H1 (cell line): ENCODE data around the gene SLC20A1. TPM values are rescaled to one million over a fixed set of nuclear protein-coding genes. Genes with fewer than 3 reads are reported as not detected.

Experiments used
- CTCF ChIA-PET: fragments of 300-600 bp; sonication (Branson Sonifier 250); formaldehyde crosslinking; loops from one replicate; lab custom pipeline; 2021; ENCODE audit not compliant: partially characterized antibody; lab: Charles Lee
- POLR2A ChIA-PET: fragments of 300-600 bp; sonication (Branson Sonifier 250); formaldehyde crosslinking; loops from one replicate; lab custom pipeline; 2021; ENCODE audit warnings: inconsistent platforms; ENCODE audit not compliant: partially characterized antibody; lab: Charles Lee
- DNase-seq, 2 experiments: peaks; one replicate each; pipeline versions ENCODE4 v3.0.0 to v3.0.0-alpha.2; 2010 to 2022; ENCODE audit warnings: low spot score in 2 of 2, low read depth in 1 of 2, mixed read lengths in 1 of 2
- FAIRE-seq: peaks from 2 replicates; lab custom pipeline; 2011; peaks lifted over from hg19 to GRCh38; lab: Jason Lieb, UNC
- H2AFZ ChIP-seq: 2 replicates; pipeline ENCODE4 v1.8.1; 2012; ENCODE audit warnings: low read length, inconsistent platforms
- H2AK5ac ChIP-seq: 2 replicates; pipeline ENCODE4 v1.6.1; 2013; ENCODE audit warnings: low read depth, low read length
- H2BK120ac ChIP-seq: replicated peaks from 2 replicates; pipeline ENCODE3; 2013; ENCODE audit warnings: low read depth, low read length, inconsistent platforms
- H2BK12ac ChIP-seq: 2 replicates; pipeline ENCODE4 v1.6.1; 2013; ENCODE audit warnings: low read depth, low read length
- H2BK15ac ChIP-seq: 2 replicates; pipeline ENCODE4 v1.6.1; 2013; ENCODE audit warnings: low read length
- H2BK20ac ChIP-seq: 2 replicates; pipeline ENCODE4 v1.6.1; 2013; ENCODE audit warnings: low read length
- H2BK5ac ChIP-seq: 2 replicates; pipeline ENCODE4 v1.6.1; 2013; ENCODE audit warnings: low read depth, low read length
- H3K14ac ChIP-seq: 2 replicates; pipeline ENCODE4 v1.6.1; 2013; ENCODE audit warnings: inconsistent platforms; ENCODE audit not compliant: insufficient read length
- H3K18ac ChIP-seq: 2 replicates; pipeline ENCODE4 v1.6.1; 2013; ENCODE audit warnings: low read length; ENCODE audit errors: extremely low read depth
- H3K23ac ChIP-seq: 2 replicates; pipeline ENCODE4 v1.6.1; 2013; ENCODE audit warnings: inconsistent platforms; ENCODE audit not compliant: insufficient read length
- H3K23me2 ChIP-seq: 2 replicates; pipeline ENCODE4 v1.6.1; 2013; ENCODE audit warnings: low read depth, low read length
- H3K27ac ChIP-seq: 2 replicates; pipeline ENCODE4 v1.6.1; 2011; ENCODE audit warnings: low read depth, low read length, inconsistent platforms
- H3K27me3 ChIP-seq, 4 experiments: replicated peaks in 1 of 4; 1 replicate in 1 of 4; 2 replicates in 3 of 4; pipeline versions ENCODE4 v1.6.1 to v1.8.1; 2011 to 2013; ENCODE audit warnings: low read length in 3 of 4, mild to moderate bottlenecking in 3 of 4, inconsistent platforms in 2 of 4, mixed read lengths in 2 of 4, moderate library complexity in 1 of 4; ENCODE audit not compliant: control insufficient read depth in 3 of 4, insufficient read depth in 3 of 4; ENCODE audit errors: extremely low read depth in 1 of 4
- H3K36me3 ChIP-seq, 4 experiments: 2 replicates each; pipeline versions ENCODE4 v1.6.1 to v1.8.1; 2011 to 2013; ENCODE audit warnings: mild to moderate bottlenecking in 4 of 4, low read length in 3 of 4, moderate library complexity in 2 of 4, control low read depth in 1 of 4, inconsistent platforms in 1 of 4; ENCODE audit not compliant: insufficient read depth in 4 of 4, control insufficient read depth in 2 of 4
- H3K4ac ChIP-seq: replicated peaks from 2 replicates; pipeline ENCODE3; 2013; ENCODE audit warnings: low read length, low read depth, mixed read lengths, inconsistent platforms; ENCODE audit not compliant: insufficient read length
- H3K4me1 ChIP-seq, 4 experiments: replicated peaks in 1 of 4; 1 replicate in 1 of 4; 2 replicates in 3 of 4; pipeline versions ENCODE4 v1.6.1 to v1.8.1; 2011 to 2013; ENCODE audit warnings: low read length in 3 of 4, inconsistent platforms in 2 of 4, mixed read lengths in 1 of 4; ENCODE audit not compliant: insufficient read depth in 4 of 4, control insufficient read depth in 3 of 4
- H3K4me2 ChIP-seq, 2 experiments: 2 replicates each; pipeline versions ENCODE4 v1.6.1 to v1.8.1; 2011 to 2013; ENCODE audit warnings: low read depth in 2 of 2, low read length in 2 of 2, control low read depth in 1 of 2, inconsistent platforms in 1 of 2, mild to moderate bottlenecking in 1 of 2; ENCODE audit not compliant: insufficient read depth in 1 of 2
- H3K4me3 ChIP-seq, 4 experiments: fragments of 200-600, 300-600 bp in 1 of 4; sonication (generic), shearing (Covaris generic), sonication (Bioruptor Twin) in 1 of 4; 2 replicates each; pipeline versions ENCODE4 v1.5.1 to v1.8.1; 2011 to 2016; ENCODE audit warnings: low read length in 4 of 4, low read depth in 3 of 4, control low read depth in 2 of 4, inconsistent platforms in 2 of 4, mild to moderate bottlenecking in 2 of 4, mixed read lengths in 1 of 4, moderate library complexity in 1 of 4; ENCODE audit not compliant: insufficient read depth in 2 of 4; ENCODE audit errors: extremely low read depth in 1 of 4
- H3K56ac ChIP-seq: replicated peaks from 2 replicates; pipeline ENCODE3; 2013; ENCODE audit warnings: low read depth, mild to moderate bottlenecking, mixed read lengths, low read length, inconsistent platforms; ENCODE audit not compliant: insufficient read length
- H3K79me1 ChIP-seq: 2 replicates; pipeline ENCODE4 v1.6.1; 2013; ENCODE audit warnings: low read depth, low read length, control low read depth
- H3K79me2 ChIP-seq, 2 experiments: 2 replicates each; pipeline versions ENCODE4 v1.6.1 to v1.8.1; 2012 to 2013; ENCODE audit warnings: low read length in 2 of 2, mild to moderate bottlenecking in 2 of 2, inconsistent platforms in 1 of 2; ENCODE audit not compliant: insufficient read depth in 2 of 2, control insufficient read depth in 1 of 2
- H3K9ac ChIP-seq, 4 experiments: replicated peaks in 1 of 4; 1 replicate in 1 of 4; 2 replicates in 3 of 4; pipeline versions ENCODE4 v1.6.1 to v1.8.1; 2011 to 2013; ENCODE audit warnings: low read depth in 3 of 4, low read length in 3 of 4, control low read depth in 2 of 4, mild to moderate bottlenecking in 2 of 4, moderate library complexity in 2 of 4, inconsistent platforms in 1 of 4; ENCODE audit errors: extremely low read depth in 1 of 4
- H3K9me3 ChIP-seq, 2 experiments: 2 replicates each; pipeline versions ENCODE4 v1.6.1 to v1.8.1; 2012 to 2013; ENCODE audit warnings: mild to moderate bottlenecking in 2 of 2, moderate library complexity in 2 of 2, control low read depth in 1 of 2, inconsistent platforms in 1 of 2, low read depth in 1 of 2, low read length in 1 of 2, mixed read lengths in 1 of 2; ENCODE audit not compliant: insufficient read depth in 2 of 2
- H4K20me1 ChIP-seq, 2 experiments: replicated peaks in 1 of 2; 2 replicates each; pipeline versions ENCODE3 to v1.8.1; 2011 to 2013; ENCODE audit warnings: inconsistent platforms in 2 of 2, low read length in 2 of 2, mild to moderate bottlenecking in 1 of 2; ENCODE audit not compliant: insufficient read depth in 2 of 2, control insufficient read depth in 1 of 2
- H4K5ac ChIP-seq: 2 replicates; pipeline ENCODE4 v1.6.1; 2013; ENCODE audit warnings: low read length, low read depth, mixed read lengths, inconsistent platforms; ENCODE audit not compliant: insufficient read length
- H4K8ac ChIP-seq: 2 replicates; pipeline ENCODE4 v1.8.0; 2013; ENCODE audit warnings: mild to moderate bottlenecking, moderate library complexity, low read length, inconsistent platforms; ENCODE audit not compliant: insufficient read depth; ENCODE audit errors: extremely low read depth
- H4K91ac ChIP-seq: replicated peaks from 2 replicates; pipeline ENCODE3; 2013; ENCODE audit warnings: low read length, mixed read lengths, inconsistent platforms; ENCODE audit not compliant: insufficient read length
- CBX5 ChIP-seq: fragments of 300-800, 300-1000 bp; sonication (generic); IDR thresholded peaks from 2 replicates; pipeline ENCODE4 v1.7.1; 2016; ENCODE audit warnings: antibody characterized with exemption, low read length, low read depth
- GABPA ChIP-seq: IDR thresholded peaks from 2 replicates; pipeline ENCODE4 v1.6.1; 2011; ENCODE audit warnings: mild to moderate bottlenecking, low read length, moderate library complexity, borderline replicate concordance; ENCODE audit not compliant: insufficient read depth
- GTF2F1 ChIP-seq: IDR thresholded peaks from 2 replicates; pipeline ENCODE4 v1.6.1; 2012; ENCODE audit warnings: low read depth, low read length, improper control_type of control experiment, borderline replicate concordance
- HDAC6 ChIP-seq: IDR thresholded peaks from one replicate; pipeline ENCODE4 v1.7.1; 2012; ENCODE audit warnings: low read depth, mild to moderate bottlenecking, inconsistent platforms, low read length, moderate library complexity
- KDM5A ChIP-seq: fragments of 200-600 bp; IDR thresholded peaks from 2 replicates; pipeline ENCODE4 v1.7.1; 2012; ENCODE audit warnings: mild to moderate bottlenecking, low read length, inconsistent platforms, mixed read lengths
- NANOG ChIP-seq: IDR thresholded peaks from 2 replicates; pipeline ENCODE4 v1.6.1; 2011; ENCODE audit warnings: low read length, low read depth, mild to moderate bottlenecking, inconsistent platforms; ENCODE audit not compliant: insufficient read depth, poor library complexity, severe bottlenecking
- RNF2 ChIP-seq: fragments of 200-900, 300-1000 bp; sonication (generic); IDR thresholded peaks from 2 replicates; pipeline ENCODE4 v1.7.1; 2016; ENCODE audit warnings: borderline replicate concordance, low read depth, mild to moderate bottlenecking, antibody characterized with exemption, low read length; ENCODE audit not compliant: poor library complexity, severe bottlenecking; ENCODE audit errors: missing control alignments
- SP4 ChIP-seq: IDR thresholded peaks from 2 replicates; pipeline ENCODE4 v1.6.1; 2012; ENCODE audit warnings: low read length, inconsistent platforms
- TBP ChIP-seq: IDR thresholded peaks from 2 replicates; pipeline ENCODE4 v1.6.1; 2011; ENCODE audit warnings: low read depth, low read length, improper control_type of control experiment
- TCF12 ChIP-seq: IDR thresholded peaks from 2 replicates; pipeline ENCODE4 v1.6.1; 2011; ENCODE audit warnings: low read depth, mild to moderate bottlenecking, low read length
- whole genome bisulfite sequencing, 2 experiments: shearing (Covaris generic) in 1 of 2; methylation state at CpG; one replicate each; pipeline versions ENCODE4 v1.1.6 to v1.1.7; 2013 to 2015; ENCODE audit warnings: low lambda C conversion rate in 2 of 2, mixed read lengths in 2 of 2, inconsistent platforms in 1 of 2, low coverage in 1 of 2, missing lambda C conversion rate in 1 of 2; ENCODE audit not compliant: insufficient replicate concordance in 2 of 2, insufficient coverage in 1 of 2, insufficient read length in 1 of 2; ENCODE audit errors: extremely low coverage in 1 of 2, missing lambda C conversion rate in 1 of 2; 5-methylcytosine and 5-hydroxymethylcytosine counted together
- polyA plus RNA-seq, 7 experiments: library from polyadenylated mRNA; depleted of rRNA in 3 of 7; stranded (reverse) in 5 of 7; unstranded in 2 of 7; fragments of >200 nt in 5 of 7; fragments of 200-250 nt in 2 of 7; gene quantifications; 1 replicate in 5 of 7; 2 replicates in 1 of 7; 4 replicates in 1 of 7; pipeline versions ENCODE4 v1.2.1 to v1.2.3, GENCODE V29; 2011 to 2013; ENCODE audit warnings: missing spikeins in 2 of 7, mixed read lengths in 2 of 7
- total RNA-seq: library from RNA; stranded (reverse); fragmentation: NEBNext Ultra II Directional; extraction: Animal tissue kit (Norgen Biotek cat#: 25700); gene quantifications from 2 replicates; pipeline ENCODE4 v1.2.1, GENCODE V29; 2021

Gene SLC20A1
- total and polyA plus RNA-seq, 2 of the 8 experiments (the other 6 are each of a cell fraction or from before 2014, with no cell fraction given), result 42.6 to 105 TPM

GRCh38 chr2:112671801-112672200 lies 26.1 kb downstream of the SLC20A1 start:
- no peak overlapping the region for H3K27ac ChIP-seq
- H3K14ac ChIP-seq, result no peak overlapping the region
- ChIA-PET POLR2A (interaction anchor here (0.6 to 15.0 kb wide), 5 partner anchors 9 to 588 kb away, joined by 3 to 146 read pairs (median 4); no protein-coding TSS in a partner anchor), CTCF (interaction anchor here (0.9 to 2.8 kb wide), 7 partner anchors 9 to 72 kb away, joined by 4 to 13 read pairs (median 6); no protein-coding TSS in a partner anchor)
- H3K4ac ChIP-seq, result no peak overlapping the region
- DNase-seq (no peak), FAIRE-seq (no peak)
- WGBS, 2 experiments, result 87% methylated on average over 2 of the region's 2 CpGs; no CpG with 5 or more reads in 1 of the 2 experiments
- no peaks in the 10 kb centered on the region for H3K23me2 ChIP-seq
- H4K8ac ChIP-seq, result no peak overlapping the region
- H3K4me3 ChIP-seq, result no peak overlapping the region
- H2BK5ac ChIP-seq, result no peak overlapping the region
- no peak overlapping the region for H2BK12ac ChIP-seq
- no peak overlapping the region for H3K18ac ChIP-seq
- H3K79me2 ChIP-seq, result no peaks in the 10 kb centered on the region
- H3K4me1 ChIP-seq, result no peaks in the 10 kb centered on the region
- no peaks in the 10 kb centered on the region for H3K9me3 ChIP-seq
- no peak overlapping the region for H3K56ac ChIP-seq
- no peak for TF ChIP-seq NANOG
- TF ChIP-seq CBX5, result no peak
- no peak for TF ChIP-seq KDM5A
- TF ChIP-seq RNF2, result no peak
- TF ChIP-seq HDAC6, result no peak
- no peak for TF ChIP-seq TCF12
- TF ChIP-seq GTF2F1, result no peak
- TF ChIP-seq TBP, result no peak
- TF ChIP-seq SP4, result no peak
- TF ChIP-seq GABPA, result no peak
- 0 out of 7 replicates have a peak, but pooled peaks cover 0 to 3% (median 1%) of the 10 kb centered on the region in 4 experiments for H3K27me3 ChIP-seq
- H2BK20ac ChIP-seq, result no peak overlapping the region
- no peak overlapping the region for H2AFZ ChIP-seq
- no peak overlapping the region for H3K23ac ChIP-seq
- H2BK15ac ChIP-seq, result no peak overlapping the region
- no peak overlapping the region for H2AK5ac ChIP-seq
- no peak overlapping the region for H4K91ac ChIP-seq
- no peak overlapping the region for H3K4me2 ChIP-seq
- H4K20me1 ChIP-seq, result peaks cover 0 to 2% of the 10 kb centered on the region in 2 experiments
- no peak overlapping the region for H3K9ac ChIP-seq
- H3K36me3 ChIP-seq, result no peaks in the 10 kb centered on the region
- H2BK120ac ChIP-seq, result no peak overlapping the region
- H4K5ac ChIP-seq, result no peak overlapping the region
- no peaks in the 10 kb centered on the region for H3K79me1 ChIP-seq
